ENCODE data around the gene OR6S1.

GRCh38 chr14:20615996-20616395 lies 25.5 kb downstream of the OR6S1 start:
- TF ChIP-seq EP300 (IDR thresholded peaks at IDR 0.05; ENCODE audit: borderline replicate concordance in 1 of 2, control insufficient read depth in 1 of 2, low read depth in 2 of 2, low read length in 2 of 2) (no peak), CTCF (IDR thresholded peaks at IDR 0.05 in 2 of 3, conservative IDR thresholded peaks at IDR 0.05 in 1 of 3; ENCODE audit: control insufficient read depth in 2 of 3, extremely low read depth in 1 of 3, insufficient read depth in 1 of 3, low read depth in 3 of 3, low read length in 3 of 3) (no peak), TBL1XR1 (IDR thresholded peaks at IDR 0.05; ENCODE audit: low read depth, low read length) (no peak), POLR2A (IDR thresholded peaks at IDR 0.05; ENCODE audit: low read depth, low read length) (no peak), IRF3 (IDR thresholded peaks at IDR 0.05) (no peak), NBN (IDR thresholded peaks at IDR 0.05) (no peak), MYB (IDR thresholded peaks at IDR 0.05; ENCODE audit: borderline replicate concordance, low read depth, low read length) (no peak), SMAD5 (IDR thresholded peaks at IDR 0.05; ENCODE audit: low read depth) (no peak)

All from GM12878 (cell line).